PC-9 (cell line): ENCODE results near the gene WBP2. TPM values are rescaled to one million over a fixed set of nuclear protein-coding genes. Genes with fewer than 3 reads are reported as not detected.
"Not testable (repeated sequence)": the region's sequence is repeated elsewhere in the genome, so short reads cannot be mapped to it uniquely, and the experiment has no call there.

Experiments
- BruUV-seq: library from RNA; stranded (reverse); fragments of 400-500 nt; replicated peaks from 2 replicates; lab custom pipeline; 2021; lab: Mats Ljungman, UMichigan
- CTCF ChIA-PET: fragments of 300-600 bp; sonication (Branson Sonifier 250); formaldehyde crosslinking; loops from one replicate; lab custom pipeline; 2022; ENCODE audit warnings: antibody characterized with exemption; lab: Charles Lee
- POLR2A ChIA-PET: fragments of 300-600 bp; sonication (Branson Sonifier 250); formaldehyde crosslinking; loops from one replicate; lab custom pipeline; 2022; ENCODE audit warnings: antibody characterized with exemption; ENCODE audit not compliant: unreplicated experiment; lab: Charles Lee
- DNase-seq, 2 experiments: peaks; one replicate each; pipeline versions ENCODE4 v3.0.0 to v3.0.0-alpha.2; 2015 to 2022; ENCODE audit warnings: mixed read lengths in 1 of 2
- H2AFZ ChIP-seq: fragments of 200-600 bp; sonication (generic); 2 replicates; pipeline ENCODE4 v1.8.1; 2017; ENCODE audit warnings: antibody characterized with exemption
- H3F3A ChIP-seq: fragments of 200-600 bp; sonication (generic); 2 replicates; pipeline ENCODE4 v1.8.1; 2017; ENCODE audit warnings: antibody characterized with exemption, mild to moderate bottlenecking, low read depth; ENCODE audit not compliant: insufficient read depth
- H3K27ac ChIP-seq: fragments of 200-600 bp; sonication (generic); 2 replicates; pipeline ENCODE4 v1.6.1; 2016; ENCODE audit warnings: mixed run types
- H3K27me3 ChIP-seq: fragments of 200-600 bp; sonication (generic); 2 replicates; pipeline ENCODE4 v1.6.1; 2016; ENCODE audit warnings: low read depth, mixed run types; ENCODE audit not compliant: insufficient read depth
- H3K36me3 ChIP-seq: fragments of 200-600 bp; sonication (generic); 2 replicates; pipeline ENCODE4 v1.6.1; 2016; ENCODE audit warnings: low read depth, mixed run types
- H3K4me1 ChIP-seq: fragments of 200-600 bp; sonication (generic); replicated peaks from 2 replicates; pipeline ENCODE4 v1.6.1; 2016; ENCODE audit warnings: mixed run types; ENCODE audit not compliant: insufficient read depth
- H3K4me2 ChIP-seq: fragments of 200-600 bp; sonication (generic); 2 replicates; pipeline ENCODE4 v1.6.1; 2017; ENCODE audit warnings: mixed run types
- H3K4me3 ChIP-seq: fragments of 200-600 bp; sonication (generic); 2 replicates; pipeline ENCODE4 v1.6.1; 2016; ENCODE audit warnings: mixed run types
- H3K79me2 ChIP-seq: fragments of 200-600 bp; sonication (generic); 2 replicates; pipeline ENCODE4 v1.6.1; 2017; ENCODE audit warnings: low read depth, mixed run types
- H3K9me2 ChIP-seq: fragments of 200-600 bp; sonication (generic); 2 replicates; pipeline ENCODE4 v1.8.1; 2017; ENCODE audit warnings: mild to moderate bottlenecking; ENCODE audit not compliant: insufficient read depth
- H3K9me3 ChIP-seq: fragments of 200-600 bp; sonication (generic); 2 replicates; pipeline ENCODE4 v1.8.1; 2016; ENCODE audit warnings: low read depth; ENCODE audit not compliant: insufficient read depth
- H4K20me1 ChIP-seq: fragments of 200-600 bp; sonication (generic); 2 replicates; pipeline ENCODE4 v1.8.1; 2017; ENCODE audit not compliant: insufficient read depth
- EZH2 ChIP-seq: fragments of 200-600 bp; sonication (generic); IDR thresholded peaks from 2 replicates; pipeline ENCODE4 v1.8.0; 2017; ENCODE audit warnings: antibody characterized with exemption, low read depth
- intact Hi-C: fragments of 100-400 bp; cut with micrococcal nuclease; formaldehyde crosslinking; loops from one replicate; pipeline ENCODE4 v1.10.0; 2022; ENCODE audit not compliant: unreplicated experiment
- total RNA-seq: library from RNA; stranded (reverse); gene quantifications from 2 replicates; pipeline ENCODE4 v1.2.3, GENCODE V29; 2021
- TF ChIP-seq, protein P1 (sequence below): fragments of 200-600 bp; sonication (generic); conservative IDR thresholded peaks from 2 replicates; pipeline ENCODE4 v1.6.1; 2017; ENCODE audit warnings: mixed run types, antibody characterized with exemption, mild to moderate bottlenecking, moderate library complexity

Gene WBP2
- total RNA-seq, 1 experiment from 2014 or later, result 159 TPM

DNA sequence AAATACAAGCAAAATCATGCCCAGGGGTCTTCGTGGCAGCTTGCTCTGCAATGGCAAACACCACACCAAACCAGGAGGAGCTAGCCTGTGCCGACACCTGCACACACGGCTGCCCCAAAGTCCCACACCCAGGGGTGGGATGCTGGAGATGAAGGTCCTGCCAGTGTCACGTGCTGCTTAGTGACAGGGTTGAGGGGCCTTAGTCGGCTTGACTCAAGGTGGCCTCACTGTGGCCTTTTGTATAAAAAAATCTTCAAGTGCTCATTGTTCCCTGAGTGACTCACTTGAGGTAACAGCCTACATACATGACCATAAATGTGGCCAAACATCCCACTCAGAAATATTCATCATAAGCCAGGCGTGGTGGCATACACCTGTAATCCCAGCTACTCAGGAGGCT lies 34.3 kb upstream of the WBP2 start:
- Histone ChIP-seq H2AFZ (no peak overlapping the region), H3K9me3 (no peaks in the 10 kb centered on the region), H3K4me3 (no peak overlapping the region), H3K79me2 (peaks cover 4% of the 10 kb centered on the region), H3K27me3 (no peaks in the 10 kb centered on the region), H3K4me2 (no peak overlapping the region), H3K9me2 (no peaks in the 10 kb centered on the region), H3K36me3 (no peaks in the 10 kb centered on the region; the same call in 1 of the 2 replicates), H3K27ac (no peak overlapping the region), H4K20me1 (no peaks in the 10 kb centered on the region), H3F3A (peaks cover 11% of the 10 kb centered on the region; the same call in 1 of the 2 replicates), H3K4me1 (no peaks in the 10 kb centered on the region)
- intact Hi-C loops, result no loop called here
- BruUV-seq, result no TSS peak
- no peak for DNase-seq
- CTCF ChIA-PET, result no interaction called here
- POLR2A ChIA-PET, result interaction anchor here (0.7 kb wide), 1 partner anchor 11 kb away, joined by 6 read pairs; no protein-coding TSS in a partner anchor
- TF ChIP-seq EZH2, result no peak
- TF ChIP-seq, protein P1, sequence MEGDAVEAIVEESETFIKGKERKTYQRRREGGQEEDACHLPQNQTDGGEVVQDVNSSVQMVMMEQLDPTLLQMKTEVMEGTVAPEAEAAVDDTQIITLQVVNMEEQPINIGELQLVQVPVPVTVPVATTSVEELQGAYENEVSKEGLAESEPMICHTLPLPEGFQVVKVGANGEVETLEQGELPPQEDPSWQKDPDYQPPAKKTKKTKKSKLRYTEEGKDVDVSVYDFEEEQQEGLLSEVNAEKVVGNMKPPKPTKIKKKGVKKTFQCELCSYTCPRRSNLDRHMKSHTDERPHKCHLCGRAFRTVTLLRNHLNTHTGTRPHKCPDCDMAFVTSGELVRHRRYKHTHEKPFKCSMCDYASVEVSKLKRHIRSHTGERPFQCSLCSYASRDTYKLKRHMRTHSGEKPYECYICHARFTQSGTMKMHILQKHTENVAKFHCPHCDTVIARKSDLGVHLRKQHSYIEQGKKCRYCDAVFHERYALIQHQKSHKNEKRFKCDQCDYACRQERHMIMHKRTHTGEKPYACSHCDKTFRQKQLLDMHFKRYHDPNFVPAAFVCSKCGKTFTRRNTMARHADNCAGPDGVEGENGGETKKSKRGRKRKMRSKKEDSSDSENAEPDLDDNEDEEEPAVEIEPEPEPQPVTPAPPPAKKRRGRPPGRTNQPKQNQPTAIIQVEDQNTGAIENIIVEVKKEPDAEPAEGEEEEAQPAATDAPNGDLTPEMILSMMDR, result no peak

- Histone ChIP-seq H3F3A (peaks cover 11% of the 10 kb centered on the region; the same call in 1 of the 2 replicates), H3K27me3 (no peaks in the 10 kb centered on the region), H3K9me3 (no peaks in the 10 kb centered on the region), H3K79me2 (no peaks in the 10 kb centered on the region), H3K9me2 (no peaks in the 10 kb centered on the region), H2AFZ (no peak overlapping the region), H3K4me1 (no peaks in the 10 kb centered on the region), H3K4me3 (no peak overlapping the region), H3K36me3 (no peaks in the 10 kb centered on the region; the same call in 1 of the 2 replicates), H4K20me1 (no peaks in the 10 kb centered on the region), H3K27ac (no peak overlapping the region), H3K4me2 (no peak overlapping the region)
- DNase-seq, result no peak
- TF ChIP-seq, protein P1, result no peak
- TF ChIP-seq EZH2, result no peak
- ChIA-PET POLR2A (interaction anchor here (0.6 kb wide), 1 partner anchor 114 kb away, joined by 3 read pairs; no protein-coding TSS in a partner anchor), CTCF (no interaction called here)
- intact Hi-C loops, result no loop called here
- BruUV-seq, result no TSS peak
Observed at GRCh38 chr17:75888484-75888883, 33.3 kb upstream of the WBP2 start.

GRCh38 chr17:75885860-75886259 lies 30.7 kb upstream of the WBP2 start:
- H3K4me1 ChIP-seq, POLR2A ChIA-PET, intact Hi-C loops, H3K9me2 ChIP-seq, H3K27me3 ChIP-seq, H3K36me3 ChIP-seq, BruUV-seq, H3K9me3 ChIP-seq, CTCF ChIA-PET, H3K4me3 ChIP-seq, DNase-seq, H2AFZ ChIP-seq, H3K79me2 ChIP-seq, H4K20me1 ChIP-seq, H3K27ac ChIP-seq, H3K4me2 ChIP-seq: not testable (repeated sequence)
- peaks cover 15% of the 10 kb centered on the region; the same call in 1 of the 2 replicates for H3F3A ChIP-seq

GRCh38 chr17:75885431-75885830 lies 30.3 kb upstream of the WBP2 start:
- no peak overlapping the region for H3K4me3 ChIP-seq
- no peak overlapping the region for H2AFZ ChIP-seq
- no peaks in the 10 kb centered on the region for H3K79me2 ChIP-seq
- BruUV-seq, result no TSS peak
- ChIA-PET CTCF (no interaction called here), POLR2A (no interaction called here)
- H4K20me1 ChIP-seq, result no peaks in the 10 kb centered on the region
- intact Hi-C loops, result no loop called here
- TF ChIP-seq EZH2, result no peak
- TF ChIP-seq, protein P1, result no peak
- H3K9me2 ChIP-seq, result no peaks in the 10 kb centered on the region
- H3K4me2 ChIP-seq, result no peak overlapping the region
- H3K27me3 ChIP-seq, result no peaks in the 10 kb centered on the region
- DNase-seq, result no peak
- no peaks in the 10 kb centered on the region for H3K9me3 ChIP-seq
- H3K27ac ChIP-seq, result no peak overlapping the region
- peaks cover 12% of the 10 kb centered on the region; the same call in 1 of the 2 replicates for H3F3A ChIP-seq
- no peaks in the 10 kb centered on the region for H3K4me1 ChIP-seq
- no peaks in the 10 kb centered on the region; the same call in 1 of the 2 replicates for H3K36me3 ChIP-seq
